AG20443 (cell line): ENCODE measurements around the gene ASXL2.
A peak's percentile ranks its signal among the peaks of the same experiment; 100 is the strongest.
"Not testable (repeated sequence)": the region's sequence is repeated elsewhere in the genome, so short reads cannot be mapped to it uniquely, and the experiment has no call there.

Source experiments
- DNase-seq: peaks from one replicate; pipeline ENCODE4 v3.0.0; 2012; ENCODE audit warnings: low spot score, mixed read lengths

Gene ASXL2

DNA sequence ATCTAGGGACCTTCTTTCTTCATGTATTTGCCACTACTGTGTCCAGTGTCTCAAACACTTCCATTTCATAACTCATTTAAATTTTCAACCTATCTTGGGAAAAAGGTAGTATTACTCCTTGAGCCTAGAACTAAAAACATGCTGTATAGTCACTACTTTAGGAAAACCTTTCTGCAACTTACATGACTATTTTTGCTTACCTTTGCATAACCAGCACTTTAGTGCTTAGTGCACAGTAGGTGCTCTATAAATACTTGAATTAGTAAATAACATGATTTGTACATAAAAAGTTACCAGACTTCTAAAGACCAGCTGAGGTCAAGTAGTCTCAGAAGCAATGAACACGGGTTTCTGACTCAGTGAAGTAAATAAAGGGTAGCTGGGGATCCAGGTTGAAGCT, 142.5 kb downstream of the ASXL2 start:
- no peak for DNase-seq

DNA sequence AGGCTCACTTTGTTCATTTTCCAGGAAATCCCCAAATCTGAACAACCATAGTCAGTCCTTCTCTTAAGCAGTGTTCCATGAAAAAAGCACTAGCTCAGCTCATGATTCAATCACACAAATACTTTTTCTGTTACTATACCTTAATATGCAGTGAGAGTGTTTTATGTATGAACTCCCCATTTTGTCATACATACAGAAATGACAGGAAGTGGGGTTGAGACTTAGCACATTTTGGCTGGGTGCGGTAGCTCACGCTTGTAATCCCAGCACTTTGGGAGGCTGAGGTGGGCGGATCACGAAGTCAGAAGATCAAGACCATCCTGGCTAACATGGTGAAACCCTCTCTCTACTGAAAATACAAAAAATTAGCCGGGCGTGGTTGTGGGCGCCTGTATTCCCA, 149.7 kb downstream of the ASXL2 start:
- DNase-seq = no peak

DNA sequence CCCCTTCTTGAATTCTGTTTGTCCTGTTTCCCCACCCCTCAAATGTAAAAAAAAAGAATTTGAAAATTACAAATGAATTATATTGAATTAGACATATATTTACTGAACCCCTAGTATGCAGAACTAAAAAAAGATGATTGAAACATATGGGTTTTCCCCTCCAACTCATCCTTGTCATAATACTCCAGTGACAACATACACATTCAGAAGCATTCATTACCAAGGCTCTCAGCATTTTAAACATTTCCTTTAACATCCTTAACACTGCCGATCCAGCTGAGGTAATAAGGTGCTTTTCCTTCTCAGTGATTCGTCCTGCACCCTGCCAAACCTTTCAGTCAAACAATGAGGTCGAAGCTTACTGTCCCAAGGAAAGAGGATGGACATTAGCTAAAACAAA, 151.8 kb downstream of the ASXL2 start:
- no peak for DNase-seq

DNA sequence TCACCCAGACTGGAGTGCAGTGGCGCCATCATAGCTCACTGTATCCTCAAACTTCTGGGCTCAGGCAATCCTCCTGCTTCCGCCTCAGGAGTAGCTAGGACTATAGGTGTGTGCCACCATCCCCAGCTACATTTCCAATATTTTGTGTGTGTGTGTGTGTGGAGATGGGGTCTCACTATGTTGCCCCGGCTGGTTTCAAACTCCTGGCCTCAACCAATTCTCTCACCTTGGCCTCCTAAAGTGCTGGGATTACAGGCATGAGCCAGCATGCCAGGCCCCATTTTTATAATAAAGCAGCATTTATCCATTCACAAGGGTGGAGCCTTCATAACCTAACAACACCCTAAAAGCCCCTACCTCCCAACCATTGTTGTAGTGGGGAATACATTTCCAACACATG, 152.4 kb downstream of the ASXL2 start:
- DNase-seq = no peak

DNA sequence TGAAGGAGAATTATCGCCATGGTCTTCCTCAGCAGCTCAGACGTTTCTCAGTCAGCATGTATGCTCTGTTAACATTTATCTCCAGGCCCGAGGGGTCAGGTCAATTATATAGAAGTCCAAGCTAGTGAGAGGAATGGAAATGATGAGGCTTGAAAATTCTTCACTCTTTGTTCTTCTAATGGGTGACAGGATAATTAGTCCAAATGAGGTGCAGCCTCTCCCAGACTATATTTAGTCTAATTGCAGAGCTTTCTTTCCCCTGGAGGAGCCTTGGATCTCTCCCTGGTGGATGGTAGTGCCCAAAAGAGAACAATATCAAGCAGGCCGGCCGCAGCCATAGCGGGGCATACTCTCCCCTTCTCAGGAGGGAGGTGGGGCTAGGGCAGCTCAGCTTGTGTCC, 153.5 kb downstream of the ASXL2 start:
- no peak for DNase-seq

DNA sequence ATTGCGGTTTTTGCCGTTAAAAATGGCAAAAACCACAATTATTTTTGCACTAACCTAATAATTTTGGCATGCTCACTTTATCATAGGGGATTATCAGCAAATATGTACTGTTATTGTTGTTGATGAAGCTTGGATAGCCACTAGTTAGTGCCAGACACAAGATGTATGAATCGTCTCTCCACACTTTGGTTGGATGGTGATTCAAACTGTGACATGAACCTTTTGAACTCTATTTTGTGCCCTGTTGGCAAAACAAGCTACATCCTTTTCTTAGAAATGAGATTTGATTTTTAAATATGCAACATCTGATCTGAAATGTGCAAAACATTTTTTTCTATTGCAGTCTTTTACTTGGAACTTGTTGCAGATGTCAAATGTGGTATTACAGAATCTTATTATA, 156.1 kb downstream of the ASXL2 start:
- no peak for DNase-seq

DNA sequence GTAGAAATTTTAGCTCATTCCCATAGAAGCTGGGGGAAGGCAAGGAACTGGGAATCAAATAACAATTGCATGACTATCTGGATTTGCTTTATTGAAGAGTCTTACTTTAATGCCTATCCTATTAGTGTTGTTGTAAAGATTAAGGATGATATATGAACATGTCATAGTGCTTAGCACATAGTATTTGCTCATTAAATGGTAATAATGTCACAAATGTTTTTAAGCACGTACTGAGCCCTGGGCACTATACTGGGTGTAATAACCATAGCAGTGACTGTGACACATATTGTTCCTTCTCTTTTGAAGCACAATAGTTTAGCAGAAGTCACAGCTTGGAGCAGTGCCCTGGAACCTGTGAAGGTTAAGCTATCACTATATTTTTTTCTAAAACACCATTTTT, 157.7 kb downstream of the ASXL2 start:
- no peak for DNase-seq

DNA sequence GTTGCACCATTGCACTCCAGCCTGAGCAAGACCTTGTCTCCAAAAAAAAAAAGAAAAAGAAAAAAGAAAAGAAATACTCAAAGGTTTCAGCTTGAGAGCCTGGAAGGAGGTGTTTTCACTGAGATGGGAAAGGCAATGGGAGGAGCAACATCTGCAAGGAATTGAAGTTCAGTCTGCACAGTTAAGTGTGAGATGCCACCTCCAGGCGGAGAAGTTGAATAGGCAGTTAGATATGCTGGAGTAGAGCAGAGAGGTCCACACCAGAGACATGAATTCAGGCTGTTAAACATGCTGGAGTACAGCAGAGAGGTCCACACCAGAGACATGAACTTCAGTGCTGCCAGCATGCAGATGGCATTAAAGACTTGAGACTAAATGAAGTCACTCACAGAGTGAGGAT, 163.5 kb downstream of the ASXL2 start:
- DNase-seq = peak; percentile 53

DNA sequence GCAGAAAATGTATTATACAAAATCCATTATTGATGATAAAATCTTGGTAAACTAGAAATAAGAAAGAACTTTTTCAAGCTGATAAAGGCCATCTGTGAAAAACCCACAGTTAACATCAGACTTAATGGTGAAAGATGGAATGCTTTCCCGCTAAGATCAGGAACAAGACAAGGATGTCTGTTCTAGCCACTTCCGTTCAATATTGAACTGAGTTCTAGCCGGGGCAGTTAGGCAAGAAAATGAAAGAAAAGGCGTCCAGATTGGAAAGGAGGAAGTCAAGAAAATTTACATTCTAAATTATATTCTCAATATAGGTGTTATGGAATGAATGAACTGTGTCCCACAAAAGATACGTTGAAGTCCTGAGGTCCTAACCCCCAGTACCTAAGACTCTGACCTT, 165.8 kb downstream of the ASXL2 start:
- DNase-seq = no peak

DNA sequence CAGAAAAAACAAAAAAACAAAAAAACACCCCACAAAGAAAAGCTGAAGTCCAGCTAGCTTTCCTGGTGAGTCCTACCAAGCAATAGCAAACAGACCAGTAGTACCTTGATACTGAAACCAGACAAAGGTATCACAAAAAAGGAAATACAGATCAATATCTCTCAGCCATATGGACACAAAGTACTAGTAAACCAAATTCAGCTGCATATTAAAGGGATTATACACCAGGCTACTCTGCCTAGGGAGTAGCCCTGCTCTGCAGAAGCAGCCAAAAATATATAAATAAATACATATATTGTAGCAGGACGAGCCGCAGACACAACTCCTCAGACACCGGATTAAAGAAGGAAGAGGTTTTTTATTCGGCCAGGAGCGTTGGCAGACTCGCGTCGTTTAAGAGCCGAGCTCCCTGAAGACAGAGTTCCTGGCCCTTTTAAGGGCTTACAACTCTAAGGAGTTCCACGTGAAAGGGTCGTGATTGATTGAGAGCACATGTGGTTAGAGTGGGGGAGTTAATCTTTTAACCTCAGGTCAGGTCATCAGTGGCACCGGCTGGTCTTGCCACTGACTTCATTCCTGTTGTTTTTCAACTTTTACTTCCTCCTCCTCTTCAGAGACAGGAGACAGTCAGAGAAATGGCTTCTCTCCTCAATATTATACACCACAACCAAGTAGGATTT, 166.5 kb downstream of the ASXL2 start:
- no peak for DNase-seq

DNA sequence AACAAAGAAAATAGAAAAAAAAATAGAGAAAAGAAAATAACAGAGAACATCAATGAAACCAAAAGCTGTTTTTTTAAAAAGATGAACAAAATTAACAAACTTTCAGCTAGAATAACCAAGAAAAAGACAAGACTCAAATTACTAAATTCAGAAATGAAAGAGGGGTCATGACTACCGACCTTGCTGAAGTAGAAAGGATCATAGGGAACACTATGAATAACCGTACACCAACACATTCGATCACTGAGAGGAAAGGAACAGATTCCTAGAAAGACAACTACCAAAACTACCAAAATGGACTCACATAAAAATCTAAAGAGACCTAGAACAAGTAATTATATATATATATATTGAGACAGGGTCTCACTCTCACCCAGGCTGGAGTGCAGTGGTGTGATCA, 167.5 kb downstream of the ASXL2 start:
- no peak for DNase-seq

DNA sequence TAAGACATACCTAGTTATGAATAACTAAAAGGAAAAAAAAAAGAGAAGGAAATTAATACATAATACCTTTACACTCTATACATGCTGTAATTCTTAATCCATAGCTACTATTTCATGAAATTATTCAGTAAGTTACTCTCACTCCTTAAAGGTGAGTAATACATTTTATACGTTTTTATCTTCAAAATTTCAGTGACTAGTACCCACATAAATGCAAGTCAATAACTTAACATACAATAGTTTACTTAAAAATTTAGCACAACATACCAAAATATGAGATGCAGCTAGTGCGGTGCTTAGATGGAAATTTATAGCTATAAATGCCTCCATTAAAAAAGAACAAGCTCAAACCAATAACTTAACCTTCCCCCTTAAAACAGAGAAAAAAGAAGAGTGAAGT, 168.9 kb downstream of the ASXL2 start:
- no peak for DNase-seq

DNA sequence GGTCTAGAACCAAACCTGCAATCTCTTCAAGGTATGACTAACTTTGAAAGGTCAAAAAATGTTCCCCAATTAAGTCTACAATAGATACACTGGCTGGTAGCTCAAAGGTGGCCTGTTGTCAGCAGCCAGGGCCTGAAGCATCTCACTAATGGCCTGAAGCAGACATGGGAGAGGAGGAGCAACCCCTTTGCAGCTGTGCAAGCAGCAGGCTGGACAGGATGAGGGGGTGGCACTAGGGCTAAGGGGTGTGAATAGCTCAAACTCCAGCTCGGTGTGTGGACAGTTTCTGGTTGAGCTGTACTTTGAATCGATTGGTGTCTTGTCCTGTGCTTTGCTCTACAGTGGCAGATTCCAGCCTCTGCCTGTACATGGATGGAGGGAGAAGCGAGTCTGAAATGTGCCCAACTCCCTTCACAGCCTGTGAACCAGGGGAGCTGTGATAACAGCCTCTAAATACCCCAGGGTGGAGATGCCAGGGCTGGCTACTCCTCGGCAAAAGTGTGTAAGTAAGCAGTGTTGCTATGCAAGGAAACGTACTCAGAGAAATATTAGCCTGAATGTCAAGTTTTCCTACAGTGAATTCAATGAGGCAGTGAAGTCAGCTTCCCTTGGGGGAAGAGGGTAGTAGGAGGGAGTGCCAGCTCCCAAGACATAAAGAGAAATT, 170.2 kb downstream of the ASXL2 start:
- no peak for DNase-seq

DNA sequence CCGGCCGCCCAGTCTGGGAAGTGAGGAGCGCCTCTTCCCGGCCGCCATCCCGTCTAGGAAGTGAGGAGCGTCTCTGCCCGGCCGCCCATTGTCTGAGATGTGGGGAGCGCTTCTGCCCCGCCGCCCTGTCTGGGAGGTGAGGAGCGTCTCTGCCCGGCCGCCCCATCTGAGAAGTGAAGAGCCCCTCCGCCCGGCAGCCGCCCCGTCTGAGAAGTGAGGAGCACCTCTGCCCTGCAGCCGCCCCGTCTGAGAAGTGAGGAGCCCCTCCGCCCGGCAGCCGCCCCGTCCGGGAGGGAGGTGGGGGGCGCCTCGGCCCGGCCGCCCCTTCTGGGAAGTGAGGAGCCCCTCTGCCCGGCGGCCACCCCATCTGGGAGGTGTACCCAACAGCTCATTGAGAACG, 172.7 kb downstream of the ASXL2 start:
- not testable (repeated sequence) for DNase-seq

DNA sequence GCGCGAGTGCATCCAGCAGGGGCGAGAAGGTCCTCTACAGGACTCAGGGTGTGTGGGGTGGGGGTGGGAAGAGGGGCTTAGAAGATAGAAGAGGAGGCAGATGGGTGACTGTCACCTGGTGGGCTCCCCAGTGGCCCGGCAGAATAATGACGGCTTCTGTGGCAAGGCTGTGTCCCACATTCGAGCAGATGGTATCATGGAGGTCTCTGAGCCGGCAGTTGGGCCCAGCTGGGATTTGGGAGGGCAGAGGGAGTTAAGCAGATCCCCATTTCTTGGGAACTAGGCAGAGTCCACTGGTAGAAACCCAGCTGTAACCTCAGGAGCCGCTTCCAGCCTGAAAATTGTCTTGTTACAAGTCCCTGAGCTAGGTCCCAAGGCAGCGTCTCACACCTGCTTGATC, 176.5 kb downstream of the ASXL2 start:
- no peak for DNase-seq

DNA sequence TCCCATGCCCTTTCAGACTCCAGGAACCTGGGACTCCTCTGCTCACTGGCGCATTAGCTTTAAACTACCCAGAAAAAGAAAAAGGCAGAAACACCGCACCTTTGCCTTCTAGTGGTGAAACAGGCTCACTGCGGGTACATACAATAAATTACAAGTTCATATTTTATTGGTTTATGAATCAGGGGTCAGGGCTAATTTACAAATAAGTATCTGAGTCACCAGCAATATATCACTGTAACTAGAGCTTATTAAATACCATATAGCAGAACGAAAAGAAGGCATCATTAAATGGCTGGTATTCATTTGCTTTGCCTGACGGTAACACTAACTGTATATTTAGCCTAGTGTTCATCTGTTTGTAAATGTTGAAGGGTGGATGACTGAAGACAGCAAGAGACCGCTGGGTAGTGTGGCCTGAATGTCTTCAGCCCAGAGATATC, 178.0 kb downstream of the ASXL2 start:
- peak; percentile 61 for DNase-seq

DNA sequence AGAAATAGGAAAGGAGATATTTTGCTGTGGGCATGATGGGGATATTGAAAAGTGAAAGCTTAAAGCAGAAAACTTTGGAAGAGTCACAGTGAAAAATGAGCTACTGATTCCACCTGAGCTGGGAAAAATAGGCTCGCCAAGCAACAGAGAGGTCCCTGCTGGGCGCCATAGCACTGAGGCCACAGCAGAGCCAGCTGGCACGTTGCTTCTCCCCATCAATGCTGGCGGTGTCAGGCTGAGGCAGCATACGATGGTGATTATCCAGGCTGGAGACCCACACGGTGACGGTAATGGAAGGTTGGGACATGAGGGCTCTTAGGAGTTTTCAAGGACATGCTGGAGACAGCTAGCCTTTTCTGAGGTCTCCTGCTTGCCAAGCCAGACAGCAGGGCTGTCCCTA, 179.1 kb downstream of the ASXL2 start:
- DNase-seq = no peak

DNA sequence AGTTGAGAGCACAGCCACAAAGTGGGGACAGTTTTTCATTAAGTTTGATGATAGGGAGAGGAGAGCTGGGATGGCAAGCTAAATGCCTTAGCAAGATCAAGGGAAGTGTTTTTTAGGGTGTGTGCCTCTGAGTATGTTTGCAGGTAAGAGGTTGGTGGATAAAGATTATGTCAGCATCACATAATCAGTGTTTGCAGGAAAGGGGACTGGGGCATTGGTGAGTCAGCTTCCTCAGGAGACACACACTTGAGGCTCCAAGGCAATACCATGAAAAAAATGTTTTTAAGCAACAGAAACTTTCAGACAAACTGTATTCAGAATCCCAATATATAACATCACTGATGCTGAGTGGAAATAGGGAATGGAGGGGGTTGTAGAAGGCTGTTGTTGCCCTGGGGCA, 179.5 kb downstream of the ASXL2 start:
- no peak for DNase-seq

DNA sequence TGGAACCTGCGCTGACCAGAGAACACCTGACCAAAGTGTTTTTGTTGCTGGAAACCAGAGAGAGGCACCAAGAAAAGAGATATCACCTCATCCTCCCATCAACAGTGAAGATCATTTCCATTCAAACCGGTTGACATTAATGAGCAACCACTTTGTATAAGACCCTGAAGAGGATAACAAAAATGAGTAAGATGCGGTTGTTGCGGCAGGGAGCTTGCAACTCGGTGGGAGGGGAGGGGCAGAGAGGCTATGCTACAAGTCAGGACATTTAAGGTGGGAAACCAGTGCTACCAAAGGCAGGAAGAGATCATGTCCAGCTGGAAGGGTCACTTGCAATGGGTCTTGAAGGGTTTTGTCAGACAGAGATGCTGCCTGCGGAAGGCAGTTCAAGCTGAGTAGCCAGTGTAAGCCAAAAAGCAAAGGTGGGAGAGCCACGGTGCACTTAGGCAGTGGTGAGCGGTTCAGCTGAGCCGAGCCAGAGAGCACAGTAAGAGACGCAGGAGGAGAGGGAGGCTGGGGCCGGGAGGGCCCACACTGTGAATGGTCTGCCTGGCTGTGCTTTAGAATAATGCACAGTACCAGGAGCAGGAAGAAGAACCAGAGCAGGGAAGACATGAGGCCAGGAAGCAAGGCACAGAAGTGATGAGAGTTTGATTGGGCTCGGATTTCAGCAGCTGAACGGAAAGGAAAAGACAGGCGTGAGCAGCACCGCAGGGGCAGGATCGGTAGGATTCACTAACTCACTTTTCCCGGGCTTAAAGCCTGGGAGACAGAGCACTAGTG, 180.5 kb downstream of the ASXL2 start:
- no peak for DNase-seq

DNA sequence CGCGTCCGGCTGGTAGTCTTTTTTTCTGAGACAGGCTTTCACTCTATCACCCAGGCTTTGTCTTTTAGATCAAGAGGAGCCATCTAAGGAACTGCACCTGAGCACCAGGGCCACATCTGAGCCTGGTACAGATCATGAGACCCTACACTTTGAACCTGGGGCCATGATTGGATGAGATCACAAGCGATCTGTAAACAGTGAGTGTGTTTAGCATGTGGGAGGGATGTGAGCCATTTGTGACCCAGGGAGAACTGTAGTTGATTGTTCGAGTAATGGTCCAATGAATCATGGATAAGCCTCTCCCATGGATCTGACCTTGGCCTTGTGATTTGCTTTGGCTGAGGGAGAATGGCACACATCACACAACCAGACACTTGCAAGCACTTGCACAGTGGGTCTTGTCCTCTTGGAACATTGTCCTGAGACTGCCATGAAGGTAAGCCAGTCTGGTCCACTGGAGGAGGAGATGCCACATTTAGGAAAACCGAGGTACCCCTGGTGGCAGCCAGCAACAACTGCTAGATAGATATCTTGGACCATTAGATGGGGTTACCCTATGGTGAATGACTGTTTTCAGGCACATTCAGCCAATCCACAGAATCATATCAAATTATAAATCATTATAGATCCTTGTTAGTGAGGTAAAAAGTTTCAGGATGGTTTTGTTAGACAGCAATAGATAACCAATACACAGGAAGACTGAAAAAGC, 185.4 kb downstream of the ASXL2 start:
- no peak for DNase-seq

DNA sequence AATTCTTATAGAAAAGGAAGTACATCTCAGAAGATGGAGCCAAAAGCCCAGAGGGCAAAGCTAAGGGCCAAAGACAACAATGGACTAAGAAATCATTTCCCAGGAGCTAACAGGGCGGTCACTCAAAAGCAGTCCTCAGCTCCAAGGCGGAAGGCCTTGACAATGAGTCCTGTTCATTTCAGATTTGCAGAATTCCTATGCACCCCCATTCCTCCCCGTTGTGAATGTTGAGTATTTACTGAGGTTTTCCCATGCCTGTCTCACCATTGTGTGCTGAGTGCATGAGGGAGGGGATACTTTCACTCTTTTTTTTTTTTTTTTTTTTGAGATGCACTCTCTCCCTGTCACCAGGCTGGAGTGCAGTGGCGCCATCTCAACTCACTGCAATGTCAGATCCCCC, 186.1 kb downstream of the ASXL2 start:
- no peak for DNase-seq

DNA sequence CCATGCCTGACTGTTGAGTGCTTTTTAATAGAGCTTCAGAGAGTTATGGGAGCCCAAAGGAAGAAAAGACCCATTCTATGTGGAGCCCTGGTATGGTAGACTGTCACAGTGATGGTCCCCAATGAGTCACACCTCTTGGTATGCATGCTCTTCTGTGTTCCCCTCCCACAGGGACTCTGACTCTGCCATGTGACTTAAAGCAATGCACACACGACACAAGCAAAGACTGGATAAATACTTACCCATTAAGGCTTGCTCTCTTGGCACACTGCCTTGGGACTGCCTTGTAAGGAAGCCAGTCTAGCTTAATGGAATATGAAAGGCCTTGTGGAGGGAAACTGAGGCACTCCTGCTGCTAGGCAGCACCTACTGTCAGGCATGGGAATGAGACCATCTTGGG, 188.2 kb downstream of the ASXL2 start:
- peak; percentile 39 for DNase-seq

DNA sequence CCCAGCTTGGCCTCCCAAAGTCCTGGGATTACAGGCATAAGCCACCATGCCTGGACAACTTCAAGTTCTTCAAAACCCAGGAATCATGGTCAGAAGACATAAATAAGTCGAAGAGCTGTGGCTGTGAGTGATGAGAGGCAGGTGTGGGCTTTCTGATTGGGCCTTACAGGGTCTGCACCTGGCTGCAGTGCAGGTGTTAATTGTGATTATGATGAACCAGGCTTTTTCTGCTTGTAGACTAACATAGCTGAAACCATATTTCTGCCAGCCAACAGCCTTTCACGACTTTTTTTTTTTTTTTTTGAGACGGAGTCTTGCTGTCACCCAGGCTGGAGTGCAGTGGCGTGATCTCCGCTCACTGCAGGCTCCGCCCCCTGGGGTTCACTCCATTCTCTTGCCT, 190.1 kb downstream of the ASXL2 start:
- no peak for DNase-seq
